ENCODE data around the gene PLA2G7. TPM values are rescaled to one million over a fixed set of nuclear protein-coding genes. Genes with fewer than 3 reads are reported as not detected.

The PLA2G7 gene
- total and polyA plus RNA-seq, 10 of the 15 experiments (the other 5 are each of a cell fraction or from before 2014, with no cell fraction given): not detected

- DNase-seq (ENCODE audit: low read depth, low spot score) (no peak), ATAC-seq (no peak), FAIRE-seq (no peak)
- Histone ChIP-seq H3K79me2 (ENCODE audit: control insufficient read depth, insufficient read depth, low read length) (no peaks in the 10 kb centered on the region), H3K4me3 (no peak overlapping the region), H3K27me3 (replicated peaks in 1 of 2; ENCODE audit: control insufficient read depth in 2 of 2, insufficient read depth in 2 of 2, low read length in 1 of 2) (no peaks in the 10 kb centered on the region), H4K20me1 (ENCODE audit: control insufficient read depth, insufficient read depth) (no peaks in the 10 kb centered on the region), H3K36me3 (ENCODE audit: control insufficient read depth in 2 of 2, insufficient read depth in 2 of 2, low read length in 1 of 2) (no peaks in the 10 kb centered on the region), H3K9ac (ENCODE audit: control insufficient read depth, insufficient read depth, low read length) (no peak overlapping the region), H3K4me2 (ENCODE audit: control insufficient read depth, insufficient read depth) (no peak overlapping the region), H3K4me1 (ENCODE audit: control insufficient read depth, insufficient read depth, low read length) (no peaks in the 10 kb centered on the region), H2AFZ (ENCODE audit: control insufficient read depth, low read depth, low read length) (no peak overlapping the region), H3K27ac (ENCODE audit: control insufficient read depth, insufficient read depth) (no peak overlapping the region), H3K9me3 (replicated peaks; ENCODE audit: control insufficient read depth, insufficient read depth, low read length) (no peaks in the 10 kb centered on the region)
- RAD21 ChIA-PET (ENCODE audit: unreplicated experiment): no interaction called here
- POLR2A ChIA-PET: no interaction called here
- SMC1A ChIA-PET (ENCODE audit: uncharacterized antibody, unreplicated experiment): interaction anchor here (0.8 kb wide), 1 partner anchor 22 kb away, joined by 3 read pairs; no protein-coding TSS in a partner anchor
- intact Hi-C loops (cut with micrococcal nuclease; ENCODE audit: unreplicated experiment) (no loop called here), in situ Hi-C loops (cut with MboI) (no loop called here)
- CTCF ChIA-PET: no interaction called here
- no TSS peak for BruUV-seq (replicated peaks)
- 0% methylated on average over 1 of the region's 1 CpG for WGBS (ENCODE audit: insufficient coverage, insufficient replicate concordance, low lambda C conversion rate, missing lambda C conversion rate)
- TF ChIP-seq PRDM15 (CRISPR knock-in tag; IDR thresholded peaks at IDR 0.05): no peak
- TF ChIP-seq ELK1 (IDR thresholded peaks at IDR 0.05; ENCODE audit: low read depth, low read length): no peak
- no peak for TF ChIP-seq PBX3 (IDR thresholded peaks at IDR 0.05; ENCODE audit: insufficient replicate concordance, low read depth, low read length)
- TF ChIP-seq HDAC2 (IDR thresholded peaks at IDR 0.05): no peak
- TF ChIP-seq NBN (IDR thresholded peaks at IDR 0.05): no peak
- TF ChIP-seq HSF1 (IDR thresholded peaks at IDR 0.05; ENCODE audit: low read depth, low read length): no peak
- TF ChIP-seq CEBPB (IDR thresholded peaks at IDR 0.05; ENCODE audit: borderline replicate concordance in 1 of 2, low read depth in 2 of 2, low read length in 2 of 2): no peak
- TF ChIP-seq IKZF2 (IDR thresholded peaks at IDR 0.05): no peak
- no peak for TF ChIP-seq IRF3 (IDR thresholded peaks at IDR 0.05)
- TF ChIP-seq TAF1 (IDR thresholded peaks at IDR 0.05; ENCODE audit: borderline replicate concordance, low read depth, low read length): no peak
- no peak for TF ChIP-seq POLR2A (IDR thresholded peaks at IDR 0.05; ENCODE audit: low read depth, low read length)
- TF ChIP-seq BHLHE40 (IDR thresholded peaks at IDR 0.05; ENCODE audit: borderline replicate concordance in 1 of 2, low read depth in 2 of 2, low read length in 1 of 2): no peak
- no peak for TF ChIP-seq NFIC (IDR thresholded peaks at IDR 0.05; ENCODE audit: low read depth, low read length)
- no peak for TF ChIP-seq SRF (IDR thresholded peaks at IDR 0.05; ENCODE audit: low read depth in 2 of 2, low read length in 2 of 2)
- no peak for TF ChIP-seq USF2 (IDR thresholded peaks at IDR 0.05; ENCODE audit: borderline replicate concordance, low read depth, low read length)
- no peak for TF ChIP-seq ZSCAN29 (IDR thresholded peaks at IDR 0.05)
Measured at GRCh38 chr6:46755865-46756264, 20.7 kb upstream of the PLA2G7 start.

Measured in GM12878 (cell line).